ENCODE measurements around the gene KCNRG.

KCNRG gene

GRCh38 chr13:50012396-50013169, 2.7 kb upstream of the KCNRG start:
- no peak overlapping the region for H3K27ac ChIP-seq (ENCODE audit: low read depth, low read length)
- no peaks in the 10 kb centered on the region; the same call in 1 of the 2 replicates for H4K20me1 ChIP-seq (ENCODE audit: low read depth, low read length)
- TF ChIP-seq EZH2phosphoT487 (conservative IDR thresholded peaks at IDR 0.05; ENCODE audit: low read length) (no peak), CTCF (IDR thresholded peaks at IDR 0.05; ENCODE audit: insufficient read depth, low read length, poor library complexity, severe bottlenecking) (no peak)
- H3K9ac ChIP-seq (ENCODE audit: low read length) = no peak overlapping the region
- no peaks in the 10 kb centered on the region for H3K9me2 ChIP-seq (replicated peaks; ENCODE audit: insufficient read depth, low read length)
- no peak overlapping the region for H2AFZ ChIP-seq (ENCODE audit: low read depth, low read length, severe bottlenecking)
- no peak overlapping the region for H3K4me3 ChIP-seq (ENCODE audit: insufficient read depth, low read length, poor library complexity, severe bottlenecking)
- no peaks in the 10 kb centered on the region for H3K9me3 ChIP-seq (ENCODE audit: insufficient read depth, low read length)
- H3K79me2 ChIP-seq (ENCODE audit: insufficient read depth, low read length) = peaks cover 47% of the 10 kb centered on the region
- H3K36me3 ChIP-seq (ENCODE audit: low read length) = peaks cover 11% of the 10 kb centered on the region; the same call in 1 of the 2 replicates
- no peak overlapping the region for H3K4me2 ChIP-seq (ENCODE audit: low read depth, low read length, poor library complexity, severe bottlenecking)
- no peaks in the 10 kb centered on the region for H3K27me3 ChIP-seq (ENCODE audit: low read length)
- peaks cover 23% of the 10 kb centered on the region for H3F3A ChIP-seq (ENCODE audit: insufficient read depth)

- no peaks in the 10 kb centered on the region; the same call in 1 of the 2 replicates for H4K20me1 ChIP-seq (ENCODE audit: low read depth, low read length)
- no peak overlapping the region for H3K4me3 ChIP-seq (ENCODE audit: insufficient read depth, low read length, poor library complexity, severe bottlenecking)
- no peak overlapping the region for H3K9ac ChIP-seq (ENCODE audit: low read length)
- peaks cover 30% of the 10 kb centered on the region for H3K79me2 ChIP-seq (ENCODE audit: insufficient read depth, low read length)
- no peak overlapping the region for H3K4me2 ChIP-seq (ENCODE audit: low read depth, low read length, poor library complexity, severe bottlenecking)
- no peaks in the 10 kb centered on the region for H3K9me3 ChIP-seq (ENCODE audit: insufficient read depth, low read length)
- peaks cover 11% of the 10 kb centered on the region; the same call in 1 of the 2 replicates for H3K36me3 ChIP-seq (ENCODE audit: low read length)
- peaks cover 31% of the 10 kb centered on the region for H3F3A ChIP-seq (ENCODE audit: insufficient read depth)
- no peak for TF ChIP-seq EZH2phosphoT487 (conservative IDR thresholded peaks at IDR 0.05; ENCODE audit: low read length)
- TF ChIP-seq CTCF (IDR thresholded peaks at IDR 0.05; ENCODE audit: insufficient read depth, low read length, poor library complexity, severe bottlenecking) = no peak
- H2AFZ ChIP-seq (ENCODE audit: low read depth, low read length, severe bottlenecking) = no peak overlapping the region
- H3K27me3 ChIP-seq (ENCODE audit: low read length) = no peaks in the 10 kb centered on the region
- H3K27ac ChIP-seq (ENCODE audit: low read depth, low read length) = no peak overlapping the region
- no peaks in the 10 kb centered on the region for H3K9me2 ChIP-seq (replicated peaks; ENCODE audit: insufficient read depth, low read length)
Measured at GRCh38 chr13:50014386-50014785, 858 bp upstream of the KCNRG start.

GRCh38 chr13:50015750-50016149, 506 bp downstream of the KCNRG start:
- Histone ChIP-seq H4K20me1 (ENCODE audit: low read depth, low read length) (no peaks in the 10 kb centered on the region; the same call in 1 of the 2 replicates), H3K9me2 (replicated peaks; ENCODE audit: insufficient read depth, low read length) (no peaks in the 10 kb centered on the region), H3K9ac (ENCODE audit: low read length) (no peak overlapping the region), H3K4me3 (ENCODE audit: insufficient read depth, low read length, poor library complexity, severe bottlenecking) (no peak overlapping the region), H3K27me3 (ENCODE audit: low read length) (no peaks in the 10 kb centered on the region), H2AFZ (ENCODE audit: low read depth, low read length, severe bottlenecking) (no peak overlapping the region), H3K9me3 (ENCODE audit: insufficient read depth, low read length) (no peaks in the 10 kb centered on the region), H3K79me2 (ENCODE audit: insufficient read depth, low read length) (peaks cover 21% of the 10 kb centered on the region), H3F3A (ENCODE audit: insufficient read depth) (peaks cover 27% of the 10 kb centered on the region), H3K4me2 (ENCODE audit: low read depth, low read length, poor library complexity, severe bottlenecking) (no peak overlapping the region), H3K27ac (ENCODE audit: low read depth, low read length) (no peak overlapping the region), H3K36me3 (ENCODE audit: low read length) (peaks cover 15% of the 10 kb centered on the region; the same call in 1 of the 2 replicates)
- no peak for TF ChIP-seq EZH2phosphoT487 (conservative IDR thresholded peaks at IDR 0.05; ENCODE audit: low read length)
- TF ChIP-seq CTCF (IDR thresholded peaks at IDR 0.05; ENCODE audit: insufficient read depth, low read length, poor library complexity, severe bottlenecking) = no peak
